GM12801 (cell line): Measurements from ENCODE around the gene SEC61A1.

Source experiments
- CTCF ChIP-seq: IDR thresholded peaks from one replicate; pipeline ENCODE4 v1.5.1; 2011; ENCODE audit warnings: control low read depth; ENCODE audit not compliant: insufficient read length; ENCODE audit errors: extremely low read depth

The SEC61A1 gene

GRCh38 chr3:128069271-128069670 is 17.0 kb downstream of the SEC61A1 start:
- no peak for TF ChIP-seq CTCF

GRCh38 chr3:128070898-128071591 is 18.8 kb downstream of the SEC61A1 start:
- no peak for TF ChIP-seq CTCF

- no peak for TF ChIP-seq CTCF
These were observed 19.7 kb downstream of the SEC61A1 start for GRCh38 chr3:128071771-128072453.

GRCh38 chr3:128072454-128073184 is 20.4 kb downstream of the SEC61A1 start:
- no peak for TF ChIP-seq CTCF

GRCh38 chr3:128073185-128073725 is 21.0 kb downstream of the SEC61A1 start:
- TF ChIP-seq CTCF: no peak

GRCh38 chr3:128073807-128074206 is 21.6 kb downstream of the SEC61A1 start:
- no peak for TF ChIP-seq CTCF

GRCh38 chr3:128074851-128075521 is 22.7 kb downstream of the SEC61A1 start:
- no peak for TF ChIP-seq CTCF
